NB4 (cell line): ENCODE data around the gene B4GAT1.

ENCODE experiments used
- MYC ChIP-seq: IDR thresholded peaks from 2 replicates; pipeline ENCODE4 v1.6.1; 2011; ENCODE audit warnings: low read depth, low read length
- POLR2A ChIP-seq: IDR thresholded peaks from 2 replicates; pipeline ENCODE4 v1.6.1; 2011; ENCODE audit warnings: mild to moderate bottlenecking; ENCODE audit not compliant: insufficient read length; ENCODE audit errors: extremely low read depth
- TF ChIP-seq, protein P1 (sequence below): IDR thresholded peaks from one replicate; pipeline ENCODE4 v1.5.1; 2012; ENCODE audit warnings: low read depth, low read length
- TF ChIP-seq, protein P2 (sequence below): IDR thresholded peaks from 2 replicates; pipeline ENCODE4 v1.6.1; 2011; ENCODE audit warnings: low read depth, low read length

DNA sequence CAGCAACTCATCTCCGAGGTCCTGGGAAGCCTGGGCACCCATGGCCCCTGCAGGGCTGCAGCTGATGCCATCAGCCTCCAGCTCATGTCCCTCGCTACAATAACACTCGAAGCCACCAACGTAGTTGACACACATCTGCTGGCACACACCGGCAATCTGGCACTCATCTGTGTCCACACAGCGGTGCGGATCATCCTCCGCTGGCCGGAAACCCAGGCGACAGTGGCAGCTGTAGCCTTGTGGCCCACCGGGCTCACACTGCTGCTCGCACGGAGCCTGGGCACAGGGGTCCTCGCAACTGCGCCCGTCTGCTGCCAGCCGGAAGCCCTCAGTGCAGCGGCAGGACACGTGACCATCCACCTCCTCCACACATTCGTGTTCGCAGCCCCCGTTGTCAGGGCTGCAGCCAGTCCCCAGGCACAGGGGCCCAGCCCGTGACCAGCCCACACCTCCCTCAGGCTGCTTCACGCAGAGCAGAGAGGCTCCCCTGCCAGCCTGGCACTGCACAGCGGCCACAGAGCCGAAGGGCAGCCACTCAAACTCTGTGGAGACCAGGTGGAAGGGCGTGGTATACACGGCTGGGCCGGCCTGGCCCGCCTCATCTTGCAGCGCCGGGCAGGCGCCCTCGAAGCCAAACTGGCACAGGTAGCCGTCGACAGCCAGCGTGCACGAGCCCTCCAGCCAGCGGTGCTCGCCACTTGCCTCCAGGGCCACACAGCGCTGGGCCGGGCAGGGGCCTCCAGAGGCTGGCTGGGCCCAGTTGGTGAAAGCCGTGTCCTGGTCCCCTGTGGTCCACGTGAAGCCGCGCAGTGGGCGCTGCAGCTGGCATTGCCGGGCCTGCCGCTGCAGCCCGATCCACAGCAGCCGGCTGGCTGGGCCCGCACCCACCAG lies 31.3 kb downstream of the B4GAT1 start:
- TF ChIP-seq POLR2A = no peak
- TF ChIP-seq, protein P1, sequence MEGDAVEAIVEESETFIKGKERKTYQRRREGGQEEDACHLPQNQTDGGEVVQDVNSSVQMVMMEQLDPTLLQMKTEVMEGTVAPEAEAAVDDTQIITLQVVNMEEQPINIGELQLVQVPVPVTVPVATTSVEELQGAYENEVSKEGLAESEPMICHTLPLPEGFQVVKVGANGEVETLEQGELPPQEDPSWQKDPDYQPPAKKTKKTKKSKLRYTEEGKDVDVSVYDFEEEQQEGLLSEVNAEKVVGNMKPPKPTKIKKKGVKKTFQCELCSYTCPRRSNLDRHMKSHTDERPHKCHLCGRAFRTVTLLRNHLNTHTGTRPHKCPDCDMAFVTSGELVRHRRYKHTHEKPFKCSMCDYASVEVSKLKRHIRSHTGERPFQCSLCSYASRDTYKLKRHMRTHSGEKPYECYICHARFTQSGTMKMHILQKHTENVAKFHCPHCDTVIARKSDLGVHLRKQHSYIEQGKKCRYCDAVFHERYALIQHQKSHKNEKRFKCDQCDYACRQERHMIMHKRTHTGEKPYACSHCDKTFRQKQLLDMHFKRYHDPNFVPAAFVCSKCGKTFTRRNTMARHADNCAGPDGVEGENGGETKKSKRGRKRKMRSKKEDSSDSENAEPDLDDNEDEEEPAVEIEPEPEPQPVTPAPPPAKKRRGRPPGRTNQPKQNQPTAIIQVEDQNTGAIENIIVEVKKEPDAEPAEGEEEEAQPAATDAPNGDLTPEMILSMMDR = no peak
- TF ChIP-seq, protein P2, sequence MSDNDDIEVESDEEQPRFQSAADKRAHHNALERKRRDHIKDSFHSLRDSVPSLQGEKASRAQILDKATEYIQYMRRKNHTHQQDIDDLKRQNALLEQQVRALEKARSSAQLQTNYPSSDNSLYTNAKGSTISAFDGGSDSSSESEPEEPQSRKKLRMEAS = no peak
- no peak for TF ChIP-seq MYC
